Measurements from ENCODE around the gene MDN1. TPM values are rescaled to one million over a fixed set of nuclear protein-coding genes. Genes with fewer than 3 reads are reported as not detected.

Gene MDN1
- total and polyA plus RNA-seq, 2 of the 8 experiments (the other 6 are each of a cell fraction or from before 2014, with no cell fraction given), result 53.5 to 179 TPM

- TF ChIP-seq ZNF274 (IDR thresholded peaks at IDR 0.05; ENCODE audit: borderline replicate concordance, extremely low read depth, low read length) (no peak), KDM4A (IDR thresholded peaks at IDR 0.05; ENCODE audit: low read depth, low read length, severe bottlenecking) (no peak), SRF (IDR thresholded peaks at IDR 0.05; ENCODE audit: low read depth, low read length) (no peak), BACH1 (IDR thresholded peaks at IDR 0.05; ENCODE audit: low read length) (no peak), YY1 (IDR thresholded peaks at IDR 0.05; ENCODE audit: low read depth, low read length) (no peak), POLR2AphosphoS5 (IDR thresholded peaks at IDR 0.05; ENCODE audit: low read depth, low read length) (no peak), POU5F1 (IDR thresholded peaks at IDR 0.05; ENCODE audit: low read depth, low read length) (no peak)
These were observed 111.8 kb downstream of the MDN1 start (continued) for GRCh38 chr6:89707766-89708165.
